GM19099 (cell line): ENCODE measurements around the gene SLC22A14.

Experiments
- POLR2A ChIP-seq: IDR thresholded peaks from 3 replicates; pipeline ENCODE4 v1.6.1; 2011; ENCODE audit warnings: low read depth; ENCODE audit not compliant: insufficient read length; ENCODE audit errors: extremely low read depth

Gene SLC22A14

DNA sequence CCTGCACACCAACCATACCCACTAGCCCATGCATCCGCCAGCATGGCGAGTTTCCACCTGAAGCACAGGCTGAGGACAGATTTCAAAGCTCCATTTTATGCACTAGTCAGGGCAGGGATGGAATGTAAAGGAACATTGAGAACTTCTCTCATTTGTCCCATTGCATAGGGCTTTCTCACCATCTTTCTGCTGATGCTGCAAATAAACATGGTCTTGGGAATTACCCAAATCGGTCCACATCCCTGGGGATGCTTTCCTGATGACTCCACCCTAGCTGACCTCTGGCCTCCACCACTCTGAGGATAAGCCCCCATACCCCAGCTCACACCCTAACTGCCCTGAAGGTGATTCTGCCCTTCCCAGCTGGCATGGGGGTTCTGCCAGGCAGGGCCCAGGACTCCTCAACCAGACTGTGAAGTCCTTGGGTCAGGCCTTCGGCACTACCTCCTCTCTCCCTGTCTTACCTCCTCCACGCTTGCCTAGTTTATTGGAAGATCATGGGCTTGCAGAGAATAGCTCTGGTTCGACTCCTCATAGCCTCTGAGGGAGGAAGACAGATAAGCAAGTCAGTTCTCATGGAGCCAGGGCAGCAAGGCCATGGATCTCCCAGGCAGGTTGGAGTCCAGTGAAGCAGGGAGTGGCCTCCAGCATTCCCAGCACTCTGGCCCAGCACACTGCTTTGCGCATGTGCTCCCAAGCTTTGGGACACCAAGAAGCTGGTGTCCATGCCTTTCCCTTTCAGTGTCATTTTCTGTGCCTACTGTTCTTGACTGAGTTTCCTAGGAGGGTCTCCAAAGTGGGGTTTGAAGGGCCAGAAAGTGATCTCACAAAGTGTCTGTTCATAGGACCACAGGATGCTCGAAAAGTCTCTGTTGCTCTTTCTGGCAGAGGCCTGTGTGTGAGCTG, 36.9 kb downstream of the SLC22A14 start:
- TF ChIP-seq POLR2A, result no peak

DNA sequence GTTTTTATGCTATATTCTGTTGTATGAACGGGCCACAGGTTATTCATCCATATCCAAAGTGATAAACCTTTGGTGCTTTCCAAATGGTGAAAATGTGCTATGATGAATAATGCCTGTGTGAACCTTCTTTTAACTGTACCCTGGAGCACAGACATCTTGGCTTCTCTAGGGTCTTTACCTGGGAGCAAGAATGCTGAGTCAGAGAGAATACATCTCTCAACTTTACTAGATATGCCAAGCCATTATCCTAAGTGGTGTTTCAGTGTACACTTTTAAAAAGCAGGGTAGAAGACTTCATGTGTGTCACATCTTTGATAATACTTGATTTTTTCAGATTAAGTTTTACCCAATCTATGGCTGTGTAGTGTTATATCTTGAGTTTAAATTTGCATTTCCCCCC, 41.0 kb downstream of the SLC22A14 start:
- no peak for TF ChIP-seq POLR2A

DNA sequence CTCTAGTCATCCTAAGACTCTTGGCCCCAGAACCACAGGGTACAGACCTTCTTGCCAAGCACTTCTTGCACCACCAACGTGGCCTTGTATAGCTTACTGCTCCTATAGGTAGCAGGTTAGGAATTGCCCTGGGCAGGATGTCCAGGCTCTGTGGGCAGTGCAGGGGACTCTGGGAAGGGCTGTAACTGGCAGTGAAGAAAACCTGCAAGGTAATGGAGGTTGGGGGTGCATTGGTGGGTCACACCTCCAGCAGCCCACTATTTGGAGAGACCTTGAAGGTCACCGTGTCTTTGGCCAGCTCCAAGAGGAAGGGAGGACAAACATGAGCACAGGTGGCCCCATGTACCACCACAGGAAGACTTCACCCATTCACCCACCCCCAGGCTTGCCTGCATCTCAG, 43.2 kb downstream of the SLC22A14 start:
- TF ChIP-seq POLR2A, result no peak

DNA sequence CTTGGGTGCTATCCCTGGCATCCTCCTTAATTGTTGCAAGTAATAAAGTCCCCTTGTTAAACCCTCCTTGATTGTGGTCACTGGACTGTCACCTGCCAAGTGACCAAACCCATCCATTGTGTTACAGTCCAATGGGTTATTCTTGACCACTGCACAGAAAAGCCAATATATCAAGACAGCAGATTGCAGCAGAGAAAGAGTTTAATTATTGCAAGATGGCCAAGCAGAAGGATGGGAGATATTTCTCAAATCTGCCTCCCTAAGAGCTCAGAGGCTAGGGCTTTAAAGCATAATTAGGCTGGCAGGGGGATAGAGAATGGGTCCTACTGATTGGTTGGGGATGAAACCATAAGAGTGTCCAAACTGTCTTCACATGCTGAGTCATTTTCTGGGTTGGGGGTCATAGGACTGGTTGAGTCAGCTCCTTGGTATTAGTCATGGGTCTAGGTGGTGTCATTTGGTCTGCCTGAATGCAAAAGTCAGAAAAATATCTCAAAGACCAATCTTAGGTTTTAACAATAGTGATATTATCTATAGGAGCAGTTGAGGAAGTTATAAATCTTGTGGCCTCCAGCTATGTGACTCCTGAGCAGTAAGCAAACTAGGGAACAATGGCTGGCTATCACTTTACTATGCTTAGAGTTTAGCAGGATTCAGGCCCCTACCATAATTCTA, 45.4 kb downstream of the SLC22A14 start:
- no peak for TF ChIP-seq POLR2A

DNA sequence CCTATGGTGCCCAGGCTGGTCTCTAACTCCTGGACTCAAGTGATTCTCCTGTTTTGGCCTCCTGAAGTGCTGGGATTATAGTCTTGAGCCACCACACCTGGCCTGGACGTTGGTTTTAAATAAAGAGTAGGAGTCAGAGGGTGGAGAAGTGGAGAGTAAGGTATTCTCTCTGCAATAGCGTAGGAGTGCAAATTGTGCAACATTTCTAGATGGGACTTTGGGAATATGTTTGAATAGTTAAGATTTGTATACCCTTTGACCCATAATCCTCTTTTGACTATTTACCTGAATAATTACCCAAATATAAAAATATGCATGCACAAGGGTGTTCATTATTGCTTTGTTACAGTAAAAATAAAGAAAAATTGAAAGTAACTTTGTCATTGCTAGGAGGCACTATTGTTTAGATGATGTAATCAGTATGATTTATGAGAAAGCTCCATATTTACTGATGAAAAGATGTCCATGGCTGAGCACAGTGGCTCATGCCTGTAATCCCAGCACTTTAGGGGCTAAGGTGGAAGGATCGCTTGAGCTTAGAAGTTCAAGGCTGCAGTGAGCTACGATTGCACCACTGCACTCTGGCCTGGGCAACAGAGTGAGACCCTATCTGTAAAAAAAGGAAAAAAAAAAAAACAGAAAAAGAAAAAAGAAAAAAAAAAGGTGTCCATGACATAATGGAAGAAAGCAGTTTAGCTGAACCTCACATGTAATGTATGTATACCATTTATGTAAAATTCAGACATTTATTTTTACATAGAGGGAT, 49.3 kb downstream of the SLC22A14 start:
- no peak for TF ChIP-seq POLR2A

DNA sequence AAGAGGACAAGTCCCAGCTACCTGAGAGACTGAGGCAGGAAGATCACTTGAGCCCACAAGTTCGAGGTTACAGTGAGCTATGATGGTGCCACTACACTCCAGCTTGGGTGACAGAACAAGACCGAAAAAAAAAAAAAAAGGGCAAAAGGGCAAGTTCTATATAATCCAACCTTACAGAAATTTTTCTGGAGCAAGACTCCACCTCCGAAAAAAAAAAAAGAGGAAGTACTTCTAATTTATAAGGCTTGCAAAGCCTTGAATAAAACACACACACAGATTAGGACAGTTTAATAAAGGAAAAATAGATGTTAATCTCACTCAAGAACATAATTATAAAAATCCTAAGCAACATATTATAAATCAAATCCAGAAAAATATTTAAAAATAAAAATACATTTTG, 50.1 kb downstream of the SLC22A14 start:
- no peak for TF ChIP-seq POLR2A

DNA sequence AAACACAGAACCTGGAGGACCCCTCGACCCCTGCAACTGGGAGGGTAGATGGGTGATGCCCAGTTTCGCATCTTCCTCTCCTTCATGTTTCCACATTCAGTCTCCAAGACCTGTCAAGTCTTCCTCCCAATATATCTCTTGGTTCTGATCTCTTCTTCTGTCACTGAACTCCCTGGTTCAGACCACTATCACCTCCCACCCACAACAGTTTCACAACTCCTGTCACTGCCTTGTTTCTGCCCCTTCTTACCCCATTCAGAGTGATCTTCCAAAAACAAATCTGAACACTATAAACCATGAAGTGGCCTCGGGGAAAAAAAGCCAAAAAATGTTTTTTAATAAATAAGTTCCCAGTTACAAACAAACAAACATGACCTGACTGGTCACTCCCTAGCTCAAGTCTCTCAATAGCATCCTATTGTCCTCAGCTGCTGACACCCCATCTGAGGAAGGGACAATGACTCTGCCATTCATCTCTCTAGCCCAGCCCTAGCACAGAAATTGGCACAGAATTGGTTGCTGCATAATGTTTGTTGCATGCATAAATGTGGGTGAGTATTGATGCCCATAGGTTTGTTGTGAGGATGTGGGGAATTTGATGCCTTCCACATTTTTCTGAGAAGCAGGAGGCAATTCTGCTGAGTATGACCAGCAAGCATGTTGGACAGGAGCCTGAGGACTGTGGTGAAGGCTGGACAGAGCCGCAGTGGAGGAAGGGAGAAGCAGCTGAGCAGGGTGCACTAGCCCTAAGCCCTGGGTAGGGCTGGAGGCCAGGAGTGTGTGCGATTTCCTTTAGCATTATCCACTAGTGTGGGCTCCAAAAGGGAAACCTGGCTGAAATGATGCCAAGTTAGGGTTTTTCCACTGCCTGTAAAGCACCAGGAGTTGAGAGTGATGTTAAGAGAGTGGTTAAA, 52.3 kb downstream of the SLC22A14 start:
- TF ChIP-seq POLR2A, result no peak

DNA sequence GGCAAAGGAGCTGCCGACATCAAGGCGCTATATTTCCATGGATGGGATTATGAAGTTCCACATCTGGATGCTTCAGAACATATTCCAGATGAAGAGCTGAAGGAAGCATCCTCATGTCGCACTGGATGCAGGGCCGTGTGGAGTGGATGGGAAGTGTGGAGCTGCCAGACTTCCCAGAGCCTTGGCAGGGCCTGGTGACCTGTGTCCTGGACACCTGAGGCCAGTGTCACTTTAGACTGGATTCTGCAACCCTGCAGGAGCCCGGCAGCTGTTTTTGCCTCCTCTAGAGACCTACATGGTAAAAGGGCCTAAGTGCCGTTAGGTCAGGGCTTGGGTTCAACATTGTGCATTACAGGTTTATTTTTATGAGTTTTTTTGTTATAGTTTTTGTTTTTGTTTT, 53.2 kb downstream of the SLC22A14 start:
- no peak for TF ChIP-seq POLR2A

DNA sequence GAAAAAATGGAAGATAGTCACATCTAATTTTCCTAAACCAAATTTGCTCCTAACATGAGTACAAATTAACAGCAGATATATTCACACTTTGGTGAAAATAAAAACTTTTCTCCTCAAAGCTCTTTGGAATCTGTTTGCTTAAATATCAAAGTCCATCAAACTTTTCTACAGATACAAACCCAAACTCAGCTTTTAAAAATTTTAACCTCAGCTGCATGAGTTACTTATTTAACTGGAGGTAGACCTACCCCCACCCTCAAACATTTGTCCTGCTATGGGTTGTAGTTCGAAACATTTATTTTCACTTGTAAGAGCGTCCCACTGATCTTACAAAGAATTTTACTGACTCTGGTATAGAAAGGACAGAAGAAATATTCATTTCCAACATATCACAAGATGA, 55.6 kb downstream of the SLC22A14 start:
- no peak for TF ChIP-seq POLR2A

DNA sequence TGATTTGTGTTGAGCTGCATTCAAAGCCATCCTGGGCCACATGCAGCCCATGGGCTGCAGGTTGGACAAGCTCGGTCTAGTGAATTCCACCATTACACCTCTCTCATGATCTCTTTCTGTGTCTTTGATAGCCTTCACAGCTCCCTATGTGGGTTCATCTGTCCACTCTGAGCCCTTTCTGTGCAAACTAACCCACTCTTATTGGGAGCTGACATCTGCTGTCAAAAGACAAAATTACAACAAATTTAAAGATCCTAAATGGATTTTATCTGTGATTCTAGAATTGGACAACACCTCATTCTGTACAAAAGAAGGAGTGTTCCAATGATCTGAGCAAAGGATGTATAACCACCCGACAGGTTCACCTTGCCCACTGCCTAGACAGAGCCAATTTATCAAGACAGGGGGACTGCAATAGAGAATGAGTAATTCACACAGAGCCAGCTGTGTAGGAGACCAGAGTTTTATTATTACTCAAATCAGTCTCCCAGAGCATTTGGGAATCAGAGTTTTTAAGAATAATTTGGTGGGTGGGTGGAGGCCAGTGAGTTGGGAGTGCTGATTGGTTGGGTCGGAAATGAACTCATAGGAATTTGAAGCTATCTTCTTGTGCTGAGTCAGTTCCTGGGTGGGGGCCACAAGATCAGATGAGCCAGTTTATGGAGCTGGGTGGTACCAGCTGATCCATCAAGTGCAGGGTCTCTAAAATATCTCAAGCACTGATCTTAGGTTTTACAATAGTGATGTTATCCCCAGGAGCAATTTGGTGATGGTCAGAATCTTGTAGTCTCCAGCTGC, 61.9 kb downstream of the SLC22A14 start:
- no peak for TF ChIP-seq POLR2A

DNA sequence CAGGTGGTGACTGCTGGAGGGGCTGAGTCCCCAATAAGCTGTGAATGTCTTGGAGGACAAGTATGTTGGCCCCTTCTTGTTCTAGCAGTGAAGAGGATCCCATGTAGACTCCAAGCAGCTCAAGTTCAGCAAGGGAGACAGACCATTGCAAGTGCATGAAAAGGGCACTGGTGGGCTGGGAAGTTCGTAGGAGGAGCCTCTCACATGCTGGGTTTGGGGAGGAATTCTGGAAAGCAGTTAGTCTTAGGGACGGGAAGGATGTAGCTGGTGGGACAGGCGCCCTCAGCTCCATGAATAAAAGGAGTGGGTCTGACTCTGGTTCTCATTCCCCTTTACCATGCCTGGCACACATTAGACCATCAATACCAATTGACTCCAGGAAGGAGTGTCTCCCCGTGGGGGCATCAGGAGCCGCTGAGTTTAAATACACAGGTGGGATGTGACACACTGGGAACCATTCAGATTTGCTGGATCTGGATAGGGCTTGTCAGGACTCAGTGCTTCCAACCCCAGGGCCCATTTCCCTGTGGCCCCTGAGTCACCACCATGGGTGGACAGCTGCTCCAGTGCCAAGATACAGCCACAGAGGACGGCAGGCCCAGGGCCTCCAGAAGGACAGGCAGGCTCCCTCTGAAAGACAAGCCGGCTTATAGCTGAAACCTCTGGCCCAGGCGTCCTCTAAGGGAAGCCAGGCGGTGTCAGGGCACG, 63.9 kb downstream of the SLC22A14 start:
- no peak for TF ChIP-seq POLR2A

DNA sequence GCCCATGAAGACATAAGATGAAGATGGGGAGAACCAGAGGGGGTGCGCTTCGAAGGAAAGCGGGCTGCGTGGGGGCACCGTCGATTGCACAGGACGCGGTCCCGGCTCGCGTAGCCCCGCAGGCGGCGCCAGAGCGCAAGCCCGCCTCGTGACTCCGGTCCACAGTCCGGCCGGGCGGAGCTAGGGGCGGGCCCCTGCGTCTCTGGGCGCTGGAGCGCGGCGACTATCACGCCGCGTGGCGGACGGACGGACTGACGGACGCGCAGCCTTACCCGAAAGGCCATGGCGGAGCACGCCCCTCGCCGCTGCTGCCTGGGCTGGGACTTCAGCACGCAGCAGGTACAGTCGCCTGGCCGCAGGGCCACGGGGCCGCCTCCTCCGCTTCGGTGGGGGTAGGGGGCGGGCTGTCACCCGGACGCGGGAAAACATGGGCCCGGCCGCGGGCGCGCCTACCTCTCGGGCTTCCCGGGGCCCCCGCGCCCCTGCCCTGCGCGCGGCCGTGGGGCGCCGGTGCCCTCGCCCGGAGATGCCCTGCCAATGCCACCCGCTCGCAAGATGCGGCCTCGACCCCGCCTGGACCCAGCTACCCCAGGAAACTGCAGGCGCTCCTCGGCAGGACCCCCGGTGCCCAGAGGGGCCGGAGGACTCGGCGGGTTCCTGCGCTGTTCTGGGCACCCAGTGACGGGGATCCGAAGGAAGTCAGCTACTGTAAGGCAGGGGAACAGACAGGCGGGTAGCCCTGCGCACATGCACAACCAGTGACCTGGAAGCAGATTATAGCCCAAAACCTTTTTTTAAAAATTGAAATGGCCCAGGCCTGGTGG, 64.7 kb downstream of the SLC22A14 start, which contains the start of gene XYLB:
Gene XYLB (plus strand): TSS at position 199 of the 824 bp plus-strand sequence. CDS start 84 bp downstream, at position 283.
- peak; percentile 58 for TF ChIP-seq POLR2A

DNA sequence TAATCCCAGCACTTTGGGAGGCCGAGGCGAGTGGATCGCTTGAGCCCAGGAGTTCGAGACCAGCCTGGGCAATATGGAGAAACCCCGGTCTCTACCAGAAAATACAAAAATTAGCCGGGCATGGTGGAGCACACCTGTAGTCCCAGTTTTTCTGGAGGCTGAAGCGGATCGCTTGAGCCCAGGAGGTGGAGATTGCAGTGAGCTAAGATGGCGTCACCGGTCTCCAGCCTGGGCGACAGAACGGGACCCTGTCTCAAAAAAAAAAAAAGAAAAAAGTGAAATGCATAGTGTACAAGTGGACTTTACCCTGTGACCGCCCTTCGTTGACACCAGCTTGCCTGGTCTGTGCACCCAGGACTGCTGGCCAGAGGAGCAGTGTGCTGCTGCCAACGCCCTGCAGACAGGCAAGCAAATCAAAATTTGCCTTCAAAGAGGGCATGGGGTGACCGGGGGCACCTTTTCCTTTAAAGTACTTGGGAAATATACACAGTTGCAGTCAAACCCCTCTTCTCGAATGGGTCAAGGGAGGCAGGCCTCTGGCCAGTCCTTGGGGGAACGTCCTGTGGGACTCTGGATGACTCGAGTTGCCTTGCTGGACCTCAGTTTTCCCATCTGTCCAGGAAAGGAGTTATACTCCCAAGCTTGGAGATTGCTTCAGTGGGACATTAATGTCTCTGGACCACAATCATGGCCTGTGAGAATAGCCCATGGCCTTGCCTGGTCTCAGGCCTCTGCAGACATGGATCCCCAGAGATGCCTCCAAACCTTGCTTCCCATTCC, 65.5 kb downstream of the SLC22A14 start:
- no peak for TF ChIP-seq POLR2A
